GM19438 (cell line): ENCODE results near the gene TMEM151B.

Source experiments
- ATAC-seq: cut with Tn5 transposase; IDR thresholded peaks from one replicate; pipeline ENCODE4 v1.9.1; 2021; ENCODE audit warnings: low read depth; ENCODE audit not compliant: unreplicated experiment

The TMEM151B gene

GRCh38 chr6:44276667-44277640, 6.7 kb downstream of the TMEM151B start:
- no peak for ATAC-seq

DNA sequence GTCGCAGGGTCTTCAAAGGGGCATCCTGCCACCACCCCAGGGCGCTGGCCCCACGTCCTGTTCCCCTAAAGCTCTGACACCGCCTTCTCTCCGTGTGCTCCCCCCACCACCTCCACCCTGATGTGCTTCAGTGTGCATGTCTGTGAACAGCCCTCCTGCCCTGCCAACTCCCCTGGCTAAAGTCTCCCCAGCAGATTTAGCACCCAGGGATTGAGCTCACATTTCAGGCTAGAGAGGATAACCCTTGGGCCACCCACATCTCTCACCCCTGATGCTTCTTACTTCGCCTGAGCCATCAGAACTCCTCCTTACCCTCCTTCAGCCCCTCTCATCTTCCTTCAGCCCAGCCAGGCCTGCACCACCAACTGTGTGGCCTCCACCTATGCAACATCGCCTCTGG, 7.5 kb downstream of the TMEM151B start:
- no peak for ATAC-seq

- ATAC-seq, result no peak
Measured at GRCh38 chr6:44278315-44278714, 8.1 kb downstream of the TMEM151B start.

DNA sequence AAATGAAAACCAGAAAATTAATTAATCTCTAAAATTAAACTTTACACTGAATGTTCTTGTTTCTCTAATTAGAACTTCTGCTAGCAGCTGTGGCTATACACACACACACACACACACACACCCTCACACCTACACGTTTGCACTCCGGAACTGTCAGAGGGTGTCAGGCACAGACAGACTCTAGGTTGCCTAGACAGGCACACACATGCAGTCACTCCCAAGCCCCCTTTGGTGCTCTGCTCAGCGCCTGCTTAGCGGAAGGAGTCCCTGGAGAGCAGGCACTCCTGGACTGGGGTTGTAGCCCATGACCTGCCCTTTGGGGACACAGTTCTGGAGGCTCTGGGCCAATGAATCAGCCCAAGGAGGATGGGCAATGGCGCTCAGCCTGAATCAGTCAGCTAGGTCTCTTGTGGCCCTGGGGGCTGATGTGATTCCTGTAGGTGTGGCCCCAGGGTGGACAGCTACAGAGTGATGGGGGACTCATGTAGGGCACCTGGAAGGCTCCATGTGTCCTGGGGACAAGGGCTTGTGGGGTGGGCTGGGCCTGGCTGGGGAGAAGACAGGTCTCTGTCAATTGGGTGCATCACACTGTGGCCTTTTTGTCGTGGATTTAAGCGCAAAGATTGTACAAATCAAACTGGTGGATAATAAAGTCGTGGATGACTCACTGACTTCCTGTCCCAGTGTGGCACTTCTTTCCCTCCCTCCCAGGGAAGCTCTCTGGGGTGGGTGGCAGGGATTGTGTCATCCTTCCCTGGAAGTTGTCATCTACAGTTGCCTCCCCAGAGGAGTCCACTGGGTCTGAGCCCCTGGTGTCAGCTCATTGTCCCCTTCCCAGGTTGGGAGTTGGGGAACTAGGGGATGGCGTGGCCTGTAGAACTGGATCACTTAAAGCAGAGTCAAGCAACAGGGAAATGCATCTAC, 8.8 kb downstream of the TMEM151B start:
- ATAC-seq, result no peak

- ATAC-seq, result no peak
Measured at GRCh38 chr6:44284121-44284520, 13.9 kb downstream of the TMEM151B start.

GRCh38 chr6:44284867-44285266, 14.6 kb downstream of the TMEM151B start:
- no peak for ATAC-seq

DNA sequence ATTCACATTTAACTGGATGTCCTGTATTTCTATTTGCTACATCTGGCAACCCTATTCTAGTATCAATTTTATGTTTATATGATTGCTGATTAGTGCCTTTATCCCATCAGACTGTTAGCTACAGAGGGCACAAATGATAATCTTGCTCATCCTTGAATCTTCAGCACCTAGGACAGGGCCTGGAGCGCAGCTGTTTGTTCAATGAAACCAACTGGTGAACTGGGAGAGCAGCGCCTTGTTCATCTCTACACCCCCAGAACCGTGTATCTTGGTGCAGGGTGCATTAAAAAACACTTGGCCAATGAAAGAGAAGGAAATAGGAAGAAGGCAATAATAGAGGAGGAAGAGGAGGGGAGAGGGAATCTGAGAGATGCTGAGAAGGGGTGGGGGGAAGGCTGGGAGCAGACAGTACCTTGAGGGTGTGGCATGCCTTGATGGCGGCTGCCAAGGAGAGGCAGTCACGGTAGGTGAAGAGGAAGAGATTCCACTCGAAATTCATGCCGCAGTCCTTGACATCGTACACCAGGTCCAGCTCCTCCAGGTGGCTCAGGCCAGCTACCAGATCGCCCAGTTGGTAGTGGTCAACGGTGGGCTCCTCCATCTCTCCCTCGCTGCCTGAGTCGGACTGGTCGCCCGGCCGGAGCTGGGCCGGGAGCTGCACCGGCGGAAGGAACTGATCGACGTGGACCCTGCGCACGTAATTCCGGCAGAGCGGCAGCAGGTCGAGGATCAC, 15.5 kb downstream of the TMEM151B start:
- ATAC-seq, result no peak

- no peak for ATAC-seq
Measured at GRCh38 chr6:44286285-44286565, 16.0 kb downstream of the TMEM151B start.

GRCh38 chr6:44286747-44287146, 16.5 kb downstream of the TMEM151B start:
- ATAC-seq, result no peak

- ATAC-seq, result no peak
Measured at GRCh38 chr6:44289726-44290260, 19.5 kb downstream of the TMEM151B start.

- ATAC-seq, result no peak
Measured at GRCh38 chr6:44291841-44292240, 21.6 kb downstream of the TMEM151B start.

DNA sequence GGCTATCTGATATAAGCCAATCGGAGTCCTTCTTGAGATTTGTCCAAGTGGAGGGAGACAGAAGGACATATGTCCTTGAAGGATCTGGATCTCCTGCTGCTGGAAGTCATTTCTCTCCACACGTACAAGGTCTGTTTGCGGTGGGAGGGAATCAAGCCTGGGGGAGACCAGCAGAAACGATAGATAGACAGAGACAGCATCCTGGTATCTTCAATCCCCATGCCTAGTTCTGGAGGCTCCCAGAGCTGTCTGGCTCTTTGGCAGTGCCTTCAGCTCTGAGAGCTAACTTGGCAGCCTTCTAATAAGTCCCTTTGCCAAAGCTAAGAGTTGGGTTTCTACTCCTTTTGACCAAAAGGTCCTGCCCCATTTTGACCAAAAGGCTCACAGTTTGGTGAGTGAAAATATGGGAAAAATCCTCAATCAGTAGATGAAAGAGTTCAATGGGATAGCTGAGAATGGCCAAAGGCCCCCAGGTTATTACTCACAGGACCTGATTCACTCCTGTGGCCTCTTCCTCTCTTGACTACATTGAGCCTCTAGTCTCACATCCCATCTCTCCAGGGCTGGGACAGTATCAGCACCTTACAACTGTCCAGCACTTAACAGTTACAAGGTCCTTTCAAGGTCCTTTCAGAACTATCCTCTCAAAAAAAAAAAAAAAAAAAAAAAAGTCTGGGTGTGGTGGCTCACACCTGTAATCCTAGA, 22.6 kb downstream of the TMEM151B start:
- no peak for ATAC-seq

- no peak for ATAC-seq
Measured at GRCh38 chr6:44294832-44295791, 24.9 kb downstream of the TMEM151B start.

DNA sequence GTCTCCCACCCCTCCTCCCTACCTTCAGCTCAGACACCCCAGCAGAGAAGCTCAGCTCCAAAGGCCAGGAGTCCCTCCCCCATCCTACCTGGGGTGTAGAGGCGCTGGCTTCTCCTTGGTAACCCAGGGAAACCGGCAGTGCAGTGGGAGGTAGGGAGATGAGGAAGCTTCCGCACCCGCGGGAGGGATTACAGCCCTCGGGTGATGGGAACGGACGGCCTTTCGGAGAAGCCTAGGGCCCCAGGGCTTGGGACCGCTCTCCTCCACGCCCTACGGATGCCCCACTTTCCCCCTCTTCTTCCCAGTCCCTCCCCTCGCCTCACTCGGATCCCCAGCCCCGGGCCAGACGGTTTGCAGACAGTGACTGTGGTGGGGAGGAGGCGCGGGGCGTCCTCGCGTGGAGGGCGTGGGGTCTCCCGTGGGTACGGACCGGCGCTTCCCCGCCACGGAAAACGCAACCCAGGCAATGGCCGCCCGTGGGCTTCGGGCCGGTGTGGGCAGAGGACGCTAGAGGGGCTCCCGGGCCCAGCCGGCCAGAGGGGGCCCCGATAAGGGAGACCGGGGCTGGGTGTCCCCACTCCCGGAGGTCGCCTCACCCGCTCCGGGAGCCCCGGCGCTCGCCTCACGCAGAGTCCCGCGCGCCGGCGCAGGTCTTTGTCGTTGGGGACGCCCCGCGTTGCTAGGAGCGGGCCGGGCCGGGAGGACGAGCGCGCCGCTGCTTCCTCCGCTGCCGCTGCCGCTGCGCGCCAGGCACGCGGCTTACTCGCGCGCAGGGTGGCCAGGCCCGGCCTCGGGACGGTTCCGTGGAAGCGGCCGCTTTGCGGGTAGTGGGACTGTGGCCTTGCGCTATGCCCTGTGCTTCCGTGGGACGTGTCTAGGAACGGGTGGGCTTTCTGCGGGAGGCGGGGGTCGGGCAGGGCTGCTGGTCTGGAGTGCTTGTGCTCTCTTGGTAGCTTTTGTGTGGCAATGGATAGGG, 27.1 kb downstream of the TMEM151B start:
- no peak for ATAC-seq

DNA sequence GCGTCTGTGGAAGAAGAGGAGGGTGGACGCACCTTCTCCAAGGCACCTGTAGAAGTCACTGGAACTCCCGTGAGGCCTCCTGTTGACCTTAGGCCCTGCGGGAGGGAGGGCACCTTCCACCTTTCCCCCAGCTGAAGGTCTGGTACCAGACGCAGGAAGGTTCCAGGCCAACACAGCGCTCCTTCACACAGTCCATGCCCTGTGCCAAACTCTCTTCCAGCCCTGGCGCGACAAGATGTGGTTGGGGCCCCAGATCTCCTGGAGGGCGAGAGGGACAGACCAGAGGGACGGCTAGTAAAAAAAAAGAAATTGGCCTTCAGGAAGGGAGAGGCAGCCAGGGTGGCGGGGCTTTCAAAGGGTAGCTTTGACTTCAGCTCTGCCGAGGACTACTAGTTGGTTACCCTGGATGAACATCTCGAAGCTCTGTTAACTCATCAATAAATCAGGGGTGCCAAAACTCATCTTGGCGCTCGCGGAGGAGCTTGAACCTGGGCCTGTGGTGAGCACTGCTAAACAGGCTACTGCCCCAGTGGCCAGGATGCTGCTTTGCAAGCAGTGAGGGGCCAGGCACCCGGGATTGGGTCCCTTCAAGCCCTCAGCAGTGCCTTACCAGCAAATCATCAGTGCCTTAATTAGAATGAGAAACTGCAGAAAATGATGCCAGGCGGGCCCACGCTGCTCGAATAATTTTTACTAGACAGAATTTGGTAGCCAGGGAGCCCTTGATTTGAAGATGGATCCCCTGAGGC, 28.0 kb downstream of the TMEM151B start:
- no peak for ATAC-seq

- no peak for ATAC-seq
Measured at GRCh38 chr6:44298864-44299263, 28.6 kb downstream of the TMEM151B start.

GRCh38 chr6:44300292-44300823, 30.1 kb downstream of the TMEM151B start:
- no peak for ATAC-seq
